Pancreas (tissue), 10 donors: Measurements from ENCODE around the gene PCDHB9. TPM values are rescaled to one million over a fixed set of nuclear protein-coding genes. Genes with fewer than 3 reads are reported as not detected.
"Not testable (repeated sequence)": the region's sequence is repeated elsewhere in the genome, so short reads cannot be mapped to it uniquely, and the experiment has no call there.

Experiments used
- ATAC-seq, 4 donors: fragments of 200-7000 bp; cut with Tn5 transposase; one replicate each; pipeline versions ENCODE4 v1.8.0 to v1.9.1; 2020; ENCODE audit warnings: mild to moderate bottlenecking in 4 of 4, moderate library complexity in 4 of 4
- DNase-seq, 6 donors: peaks; one replicate each; pipeline ENCODE4 v3.0.0-alpha.2; 2020
- FAIRE-seq: peaks from 2 replicates; lab custom pipeline; 2012; peaks lifted over from hg19 to GRCh38; lab: Jason Lieb, UNC
- H3K27ac ChIP-seq, 4 donors: fragments of 200-600 bp; sonication (generic); 1 replicate in 3 of 4; 2 replicates in 1 of 4; pipeline versions ENCODE4 v1.5.0 to v1.8.0; 2020
- H3K27me3 ChIP-seq, 4 donors: fragments of 200-600 bp; one replicate each; pipeline ENCODE4 v1.8.0; 2021
- H3K36me3 ChIP-seq, 3 donors: fragments of 200-600 bp; sonication (generic) in 1 of 3; one replicate each; pipeline versions ENCODE4 v1.5.0 to v1.8.0; 2020 to 2021
- H3K4me1 ChIP-seq, 3 donors: fragments of 200-600 bp; one replicate each; pipeline ENCODE4 v1.8.0; 2021
- H3K4me3 ChIP-seq, 4 donors: fragments of 200-600 bp; sonication (generic) in 2 of 4; one replicate each; pipeline versions ENCODE4 v1.5.0 to v1.8.0; 2020 to 2021
- H3K9me3 ChIP-seq, 4 donors: fragments of 200-600 bp; one replicate each; pipeline ENCODE4 v1.8.0; 2021
- CTCF ChIP-seq, 4 donors: fragments of 200-600 bp; sonication (generic) in 3 of 4; IDR thresholded peaks; one replicate each; pipeline versions ENCODE4 v1.5.0 to v1.8.0; 2021; ENCODE audit warnings: antibody characterized with exemption in 4 of 4
- WGBS, 2 donors: extraction: QIAGEN DNeasy Blood & Tissue Kit; methylation state at CpG; one replicate each; pipeline ENCODE4 v1.1.7; 2013; 5-methylcytosine and 5-hydroxymethylcytosine counted together
- intact Hi-C, 3 donors: fragments of 100-400 bp; cut with DNase I; formaldehyde crosslinking; loops; one replicate each; pipeline versions ENCODE4 v1.11.1 to v1.14.2; 2022
- polyA plus RNA-seq, 2 donors: library from polyadenylated mRNA; stranded (reverse); fragments of 200-250 nt; gene quantifications; one replicate each; pipeline ENCODE4 v1.2.3, GENCODE V29; 2013
- total RNA-seq, 6 donors: library from RNA; stranded (reverse); fragmentation: NEBNext Ultra II Directional in 4 of 6; extraction: Animal tissue kit (Norgen Biotek cat#: 25700) in 4 of 6; gene quantifications; one replicate each; pipeline versions ENCODE4 v1.2.1 to v1.2.4, GENCODE V29; 2021 to 2023
- donor health status: healthy with polysubstance abuse.
- donor health status: DM: no; HTN: no; CAD: no; lungs with moderate emphysema.
- donor health status: DM: no; HTN: no; CAD: no.
- donor health status: control.
- donor health status: control.
- donor health status: Bipolar disorder and iron deficiency.
- donor health status: DM: yes; HTN: yes; CAD: no.
- donor health status: DM: no; HTN: no; CAD: no.
- donor health status: DM: no; HTN: no; CAD: no.
- donor health status: DM: yes; HTN: yes; CAD: no.

The PCDHB9 gene
- total and polyA plus RNA-seq, 8 donors = 0.35 to 1.2 (median 0.63) TPM

GRCh38 chr5:141189131-141189530, 2.2 kb downstream of the PCDHB9 start:
- H3K9me3 ChIP-seq, H3K27me3 ChIP-seq, intact Hi-C loops, H3K36me3 ChIP-seq, FAIRE-seq, H3K27ac ChIP-seq, H3K4me1 ChIP-seq, DNase-seq, H3K4me3 ChIP-seq, ATAC-seq: not testable (repeated sequence)
- WGBS, 2 donors = 16 to 29% methylated on average over 13 to 35 of the region's 35 CpGs

- FAIRE-seq = no peak
- WGBS, 2 donors = 3 to 7% methylated on average over 10 of the region's 10 CpGs
- Histone ChIP-seq H3K36me3 (no peaks in the 10 kb centered on the region), H3K4me1 (no peaks in the 10 kb centered on the region), H3K27me3 (peaks cover 0 to 8% (median 2%) of the 10 kb centered on the region in 4 donors), H3K27ac (no peak within 1 kb of the TSS), H3K4me3 (no peak within 1 kb of the TSS), H3K9me3 (no peaks in the 10 kb centered on the region)
- ATAC-seq = peak in 2 of 4 donors; percentile 41 to 55
- intact Hi-C loops = no loop called here
- DNase-seq = no peak
- TF ChIP-seq CTCF (IDR thresholded peaks at IDR 0.05) = no peak
Measured at GRCh38 chr5:141192110-141192725, 5.3 kb downstream of the PCDHB9 start, which contains the start of gene PCDHB10. TSS of gene PCDHB10 (plus strand) at chr5:141192353. CDS start at chr5:141192553, 200 bp downstream.

- H3K4me1 ChIP-seq, H3K36me3 ChIP-seq, ATAC-seq, intact Hi-C loops, H3K9me3 ChIP-seq, DNase-seq, H3K27me3 ChIP-seq, H3K27ac ChIP-seq, H3K4me3 ChIP-seq, FAIRE-seq: not testable (repeated sequence)
- 25 to 34% methylated on average over 7 to 32 of the region's 37 CpGs for WGBS, 2 donors
Measured at GRCh38 chr5:141194332-141194731, 7.4 kb downstream of the PCDHB9 start.

- Histone ChIP-seq H3K36me3 (no peaks in the 10 kb centered on the region), H3K4me1 (no peaks in the 10 kb centered on the region), H3K27me3 (peaks cover 0 to 8% (median 2%) of the 10 kb centered on the region in 4 donors), H3K9me3 (no peaks in the 10 kb centered on the region), H3K27ac (no peak overlapping the region), H3K4me3 (no peak overlapping the region)
- ATAC-seq (no peak), DNase-seq (no peak), FAIRE-seq (no peak)
- TF ChIP-seq CTCF (IDR thresholded peaks at IDR 0.05) = no peak
- 21 to 25% methylated on average over 3 of the region's 3 CpGs for WGBS, 2 donors
- intact Hi-C loops = no loop called here
Measured at GRCh38 chr5:141196363-141196762, 9.4 kb downstream of the PCDHB9 start.

GRCh38 chr5:141199359-141200235, 12.6 kb downstream of the PCDHB9 start, which contains the start of gene PCDHB11:
TSS of gene PCDHB11 (plus strand) at chr5:141199627. CDS start at chr5:141199775, 148 bp downstream.
- H3K4me3 ChIP-seq = peak within 1 kb of the TSS in 2 of 4 donors; percentile 25 to 38
- FAIRE-seq = no peak
- TF ChIP-seq CTCF (IDR thresholded peaks at IDR 0.05) = peak in 2 of 4 donors; percentile 10 to 26
- peak within 1 kb of the TSS in 1 of 4 donors; percentile 41 for H3K27ac ChIP-seq
- 15 to 33% methylated on average over 21 of the region's 21 CpGs for WGBS, 2 donors
- no peaks in the 10 kb centered on the region for H3K9me3 ChIP-seq
- peaks cover 0 to 8% (median 3%) of the 10 kb centered on the region in 4 donors for H3K27me3 ChIP-seq
- DNase-seq = peak in 2 of 6 donors; percentile 23 to 30
- no peaks in the 10 kb centered on the region for H3K4me1 ChIP-seq
- H3K36me3 ChIP-seq = no peaks in the 10 kb centered on the region
- ATAC-seq = peak; percentile 76 to 98 (median 84)
- intact Hi-C loops = loop anchor here in 1 of 3 donors (10.0 kb wide), 1 partner anchor 365 kb away; no protein-coding TSS in a partner anchor

GRCh38 chr5:141201126-141201525, 14.2 kb downstream of the PCDHB9 start:
- not testable (repeated sequence) for H3K27me3 ChIP-seq, ATAC-seq, H3K36me3 ChIP-seq, H3K4me3 ChIP-seq, DNase-seq, H3K27ac ChIP-seq, H3K4me1 ChIP-seq, H3K9me3 ChIP-seq, FAIRE-seq
- WGBS, 2 donors = 43 to 44% methylated on average over 21 to 28 of the region's 38 CpGs
- intact Hi-C loops = loop anchor here in 1 of 3 donors (10.0 kb wide), 1 partner anchor 364 kb away; no protein-coding TSS in a partner anchor

- 44 to 48% methylated on average over 25 to 32 of the region's 35 CpGs for WGBS, 2 donors
- not testable (repeated sequence) for ATAC-seq
Measured at GRCh38 chr5:141201646-141202045, 14.7 kb downstream of the PCDHB9 start.

More at GRCh38 chr5:141201646-141202045, 14.7 kb downstream of the PCDHB9 start:
- not testable (repeated sequence) for H3K4me1 ChIP-seq, H3K27me3 ChIP-seq, H3K27ac ChIP-seq, H3K36me3 ChIP-seq, FAIRE-seq, H3K4me3 ChIP-seq, H3K9me3 ChIP-seq, DNase-seq
- intact Hi-C loops = loop anchor here in 1 of 3 donors (10.0 kb wide), 1 partner anchor 363 kb away; no protein-coding TSS in a partner anchor
